ENCODE results near the gene MLLT3.

Gene MLLT3

DNA sequence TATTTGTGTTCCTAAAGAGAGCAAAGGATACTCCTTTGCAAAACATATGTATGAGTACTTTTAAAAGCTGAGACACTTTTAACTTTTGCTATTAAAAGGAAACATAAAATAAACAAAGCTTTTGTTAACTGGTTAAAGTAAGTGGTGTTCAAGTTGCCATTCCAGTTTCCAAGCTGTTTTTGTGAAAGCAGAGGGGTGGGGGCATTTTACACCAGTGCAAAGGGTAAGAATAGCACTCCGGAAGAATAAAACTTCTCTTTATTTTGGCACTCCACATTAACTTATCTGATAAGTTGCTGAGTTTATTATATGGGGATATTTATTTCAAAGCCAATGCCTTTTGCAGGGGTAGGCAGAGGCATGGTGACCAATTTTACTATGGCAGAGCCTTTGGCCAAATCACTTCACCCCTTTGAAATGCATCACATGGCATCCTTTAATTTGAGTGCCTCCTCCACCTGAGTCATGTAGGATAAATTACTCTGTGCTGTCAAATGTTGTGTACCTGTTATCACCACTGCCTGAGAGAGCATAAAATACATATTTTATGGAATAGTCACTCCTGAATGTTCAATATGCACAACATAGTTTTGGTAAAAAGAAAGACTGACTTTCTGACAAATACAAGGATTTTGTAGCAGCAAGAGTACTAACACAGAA is 62.9 kb downstream of the MLLT3 start:
- TF ChIP-seq, protein P1, sequence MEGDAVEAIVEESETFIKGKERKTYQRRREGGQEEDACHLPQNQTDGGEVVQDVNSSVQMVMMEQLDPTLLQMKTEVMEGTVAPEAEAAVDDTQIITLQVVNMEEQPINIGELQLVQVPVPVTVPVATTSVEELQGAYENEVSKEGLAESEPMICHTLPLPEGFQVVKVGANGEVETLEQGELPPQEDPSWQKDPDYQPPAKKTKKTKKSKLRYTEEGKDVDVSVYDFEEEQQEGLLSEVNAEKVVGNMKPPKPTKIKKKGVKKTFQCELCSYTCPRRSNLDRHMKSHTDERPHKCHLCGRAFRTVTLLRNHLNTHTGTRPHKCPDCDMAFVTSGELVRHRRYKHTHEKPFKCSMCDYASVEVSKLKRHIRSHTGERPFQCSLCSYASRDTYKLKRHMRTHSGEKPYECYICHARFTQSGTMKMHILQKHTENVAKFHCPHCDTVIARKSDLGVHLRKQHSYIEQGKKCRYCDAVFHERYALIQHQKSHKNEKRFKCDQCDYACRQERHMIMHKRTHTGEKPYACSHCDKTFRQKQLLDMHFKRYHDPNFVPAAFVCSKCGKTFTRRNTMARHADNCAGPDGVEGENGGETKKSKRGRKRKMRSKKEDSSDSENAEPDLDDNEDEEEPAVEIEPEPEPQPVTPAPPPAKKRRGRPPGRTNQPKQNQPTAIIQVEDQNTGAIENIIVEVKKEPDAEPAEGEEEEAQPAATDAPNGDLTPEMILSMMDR (conservative IDR thresholded peaks at IDR 0.05; ENCODE audit: low read depth), result no peak
- no peak overlapping the region for H3K27ac ChIP-seq
- ChIA-PET CTCF (no interaction called here), POLR2A (ENCODE audit: low non-redundant PET) (no interaction called here)
- peak; percentile 38 for DNase-seq (ENCODE audit: low spot score)

DNA sequence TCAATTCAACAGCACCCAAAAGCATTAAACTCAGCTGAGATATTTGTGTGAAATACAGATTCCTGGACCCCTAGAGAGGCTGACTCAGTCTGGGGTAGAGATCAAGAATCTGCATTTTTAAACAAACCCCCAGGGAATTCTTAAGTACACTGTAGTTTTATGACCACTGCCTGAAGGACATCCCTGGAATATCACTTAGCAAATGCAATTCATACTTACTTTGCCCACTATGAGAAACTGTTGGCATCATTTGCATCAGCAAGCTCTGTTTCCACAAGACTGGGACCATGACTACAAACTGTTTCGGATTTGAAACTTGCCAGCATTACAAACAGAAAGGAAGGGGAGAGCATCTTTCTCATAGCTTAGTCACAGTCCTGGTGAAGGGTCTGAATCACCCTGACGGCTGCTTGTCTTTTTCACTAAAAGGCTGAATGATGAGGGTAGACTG is 63.7 kb downstream of the MLLT3 start:
- ChIA-PET CTCF (no interaction called here), POLR2A (ENCODE audit: low non-redundant PET) (no interaction called here)
- TF ChIP-seq, protein P1 (conservative IDR thresholded peaks at IDR 0.05; ENCODE audit: low read depth), result no peak
- no peak overlapping the region for H3K27ac ChIP-seq
- peak; percentile 79 for DNase-seq (ENCODE audit: low spot score)

DNA sequence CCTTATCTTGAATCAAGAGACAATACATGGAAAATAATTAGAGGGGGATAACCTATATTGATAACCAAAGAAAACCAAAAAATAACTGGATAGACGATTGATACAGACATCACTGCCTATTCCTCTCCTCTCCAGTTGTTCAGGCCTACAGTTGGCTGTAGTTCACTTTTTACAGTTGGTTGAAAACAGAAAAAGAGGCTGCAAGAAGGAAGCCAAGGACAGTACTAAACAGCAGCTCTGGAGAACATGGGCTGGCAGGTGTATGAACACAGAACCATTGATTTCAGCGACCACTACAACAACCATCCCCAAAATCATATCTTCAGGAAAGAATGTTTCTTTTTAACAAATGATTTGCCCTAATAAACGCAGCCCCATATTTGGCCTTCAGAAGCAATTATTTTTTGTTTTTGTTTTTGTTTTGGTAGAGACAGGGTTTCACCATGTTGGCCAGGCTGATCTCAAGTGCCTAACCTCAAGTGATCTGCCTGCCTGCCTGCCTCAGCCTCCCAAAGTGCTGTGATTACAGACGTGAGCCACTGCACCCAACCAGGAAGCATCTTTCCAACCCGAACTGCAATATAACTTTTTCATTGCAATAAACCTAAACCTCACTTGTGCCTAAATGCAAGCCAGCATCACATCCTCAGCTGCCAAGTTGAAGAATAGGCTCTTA is 64.3 kb downstream of the MLLT3 start:
- ChIA-PET CTCF (no interaction called here), POLR2A (ENCODE audit: low non-redundant PET) (no interaction called here)
- DNase-seq (ENCODE audit: low spot score), result no peak
- no peak overlapping the region for H3K27ac ChIP-seq
- TF ChIP-seq, protein P1 (conservative IDR thresholded peaks at IDR 0.05; ENCODE audit: low read depth), result no peak

DNA sequence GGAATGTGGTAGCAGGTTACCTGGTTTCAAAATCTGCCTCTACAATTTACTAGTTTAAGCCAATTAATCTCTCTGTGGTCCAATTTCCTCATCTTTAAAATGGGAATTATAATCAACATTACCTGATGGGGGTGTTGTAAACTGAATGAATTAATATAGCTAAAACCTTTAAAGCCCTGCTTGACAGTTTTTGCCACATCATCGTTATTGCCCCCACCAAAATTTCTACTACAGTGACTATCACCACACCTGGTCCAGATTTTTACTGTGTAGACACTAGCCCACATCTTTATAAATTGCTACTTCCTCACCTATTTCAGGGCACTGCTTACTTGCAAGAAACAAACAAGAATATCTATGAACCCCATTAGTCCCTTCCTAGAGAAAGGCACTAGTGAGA is 65.0 kb downstream of the MLLT3 start:
- ChIA-PET POLR2A (ENCODE audit: low non-redundant PET) (no interaction called here), CTCF (interaction anchor here (0.9 kb wide), 1 partner anchor 18 kb away, joined by 4 read pairs; no protein-coding TSS in a partner anchor)
- TF ChIP-seq, protein P1 (conservative IDR thresholded peaks at IDR 0.05; ENCODE audit: low read depth), result no peak
- no peak overlapping the region for H3K27ac ChIP-seq
- no peak for DNase-seq (ENCODE audit: low spot score)

DNA sequence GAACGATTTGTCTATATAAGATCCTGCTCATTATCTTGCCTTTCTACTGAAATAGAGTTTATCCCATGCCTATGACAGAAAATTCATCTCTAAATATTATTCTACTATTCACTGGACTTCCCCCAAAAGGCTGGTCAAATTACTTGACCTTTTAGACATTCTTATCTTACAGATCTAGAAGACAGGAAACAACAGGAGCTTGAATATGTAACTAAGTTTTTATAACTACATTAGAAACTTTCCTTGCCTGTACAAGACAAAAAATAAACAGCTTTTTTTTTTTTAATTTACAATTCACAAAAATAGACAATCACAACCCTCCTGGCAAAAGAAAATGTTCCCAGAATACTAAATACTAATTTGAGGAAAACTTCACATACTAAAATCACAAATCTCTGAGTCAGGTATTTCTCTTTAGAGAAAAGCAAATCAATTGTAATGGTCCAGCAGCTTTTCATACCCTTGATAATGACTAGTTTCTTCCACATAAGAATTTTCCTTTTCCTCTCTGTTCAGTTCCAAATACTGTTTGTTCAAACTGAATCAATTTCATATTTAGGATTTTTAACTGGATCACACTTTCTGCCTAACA is 68.6 kb downstream of the MLLT3 start:
- POLR2A ChIA-PET (ENCODE audit: low non-redundant PET), result no interaction called here
- TF ChIP-seq, protein P1 (conservative IDR thresholded peaks at IDR 0.05; ENCODE audit: low read depth), result no peak
- H3K27ac ChIP-seq, result no peak overlapping the region
- DNase-seq (ENCODE audit: low spot score), result no peak
- CTCF ChIA-PET, result interaction anchor here (0.6 to 0.7 kb wide), 3 partner anchors 99 to 541 kb away, joined by 3 read pairs; no protein-coding TSS in a partner anchor

DNA sequence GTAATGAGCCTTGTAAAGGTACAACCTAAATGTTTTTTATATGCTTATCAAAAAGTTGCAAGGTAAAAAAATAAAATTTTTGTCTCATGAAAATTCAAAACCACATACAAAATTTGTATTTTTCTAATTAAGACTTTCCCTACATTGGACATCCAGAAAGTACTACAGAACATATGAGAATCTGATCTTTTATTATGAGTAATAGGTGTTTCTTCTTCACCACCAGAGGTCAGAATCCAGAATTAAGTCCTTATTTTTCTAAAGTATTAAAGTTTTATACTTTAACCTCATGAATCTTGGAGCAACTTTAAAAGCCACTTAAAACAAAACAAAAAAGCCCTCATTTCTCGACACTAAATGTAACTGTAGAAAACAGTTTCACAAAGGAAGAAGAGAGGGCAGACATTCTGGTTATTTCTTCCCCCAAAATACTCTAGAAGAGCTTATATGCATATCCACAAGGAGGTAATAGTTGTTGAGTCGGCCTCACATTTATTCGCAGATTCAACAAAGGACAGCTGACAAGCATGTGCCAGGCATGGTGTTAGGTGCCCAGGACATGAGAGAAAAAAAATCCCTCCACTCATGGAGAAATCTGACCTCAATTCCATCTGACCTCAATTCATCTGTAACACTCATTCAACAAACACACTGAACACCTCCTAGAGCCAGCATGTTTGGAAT is 69.3 kb downstream of the MLLT3 start:
- DNase-seq (ENCODE audit: low spot score), result no peak
- ChIA-PET CTCF (interaction anchor here (0.6 to 0.7 kb wide), 3 partner anchors 100 to 541 kb away, joined by 3 read pairs; no protein-coding TSS in a partner anchor), POLR2A (ENCODE audit: low non-redundant PET) (no interaction called here)
- TF ChIP-seq, protein P1 (conservative IDR thresholded peaks at IDR 0.05; ENCODE audit: low read depth), result no peak; the same call in 1 of the 2 replicates
- no peak overlapping the region for H3K27ac ChIP-seq
